NCI-H187 treated with DMSO at 0.1 percent for 48 hours (cell line): ENCODE measurements around the gene PLA2R1.

Experiments used
- DNase-seq: peaks from one replicate; lab custom pipeline; 2025; lab: John Stamatoyannopoulos, UW

Gene PLA2R1

DNA sequence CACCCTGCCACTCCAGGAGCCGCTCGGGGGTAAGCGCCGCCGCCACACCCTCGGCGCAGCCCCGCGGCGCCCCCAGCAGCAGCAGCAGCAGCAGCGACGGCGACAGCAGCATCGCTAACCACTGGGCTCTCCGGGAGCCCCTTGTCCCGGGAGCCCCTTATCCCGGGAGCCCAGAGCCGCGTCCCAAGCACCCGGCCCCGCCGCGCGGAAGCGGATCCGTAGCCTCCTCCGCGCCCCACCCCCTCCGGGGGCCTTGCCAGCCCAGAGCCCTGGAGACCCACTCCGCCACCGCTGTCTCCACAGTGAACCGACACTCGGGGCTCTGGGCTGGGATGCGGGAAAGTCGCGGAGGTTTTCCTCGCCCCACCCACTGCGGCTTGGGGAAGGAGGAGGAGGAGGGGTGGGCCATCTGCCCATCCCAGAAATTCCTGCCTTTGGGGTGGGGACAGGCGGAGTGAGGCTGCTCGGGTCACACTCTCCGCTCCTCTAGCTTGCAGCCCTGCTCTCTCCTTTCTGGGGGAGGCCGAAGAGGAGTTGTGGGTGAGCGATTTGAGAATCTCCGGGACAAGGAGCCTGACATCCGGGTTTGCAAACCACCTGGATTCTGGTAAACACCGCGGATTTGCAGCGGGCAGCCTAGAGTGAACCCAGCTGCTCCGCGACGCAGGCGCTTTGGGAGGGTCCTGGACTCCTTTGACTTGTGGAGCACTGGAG is at the start of gene PLA2R1:
PLA2R1 (minus strand) TSS at position 324 of the 714 bp plus-strand sequence; CDS start at position 112, 212 bp downstream.
- DNase-seq: no peak

DNA sequence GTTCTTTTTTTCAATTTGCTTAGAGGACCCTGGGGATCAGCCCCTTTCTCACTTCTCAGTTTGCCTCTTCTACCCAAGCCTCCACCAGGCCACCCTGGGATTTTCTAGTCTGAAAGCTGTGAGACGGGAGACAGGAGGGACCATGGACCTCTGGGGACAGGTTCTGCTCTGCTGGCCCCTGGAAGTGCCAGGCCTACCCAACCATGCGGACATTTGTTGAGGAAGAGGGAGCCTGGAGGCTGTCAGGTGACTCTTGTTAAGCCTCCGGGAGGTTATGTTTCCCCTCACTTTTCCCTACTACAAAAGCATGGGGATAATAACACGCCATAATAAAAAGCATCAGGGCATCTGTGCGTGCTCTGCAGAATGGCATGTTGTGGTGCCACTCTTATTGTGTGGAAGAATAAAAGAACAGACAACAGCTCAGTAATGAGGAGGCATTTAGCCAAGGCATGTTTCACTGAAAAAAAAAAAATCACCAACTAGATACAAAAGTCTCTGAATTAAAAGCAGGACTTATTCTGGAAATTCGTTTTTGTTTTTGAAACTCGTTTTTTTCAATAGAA is 48.3 kb upstream of the PLA2R1 start:
- no peak for DNase-seq

DNA sequence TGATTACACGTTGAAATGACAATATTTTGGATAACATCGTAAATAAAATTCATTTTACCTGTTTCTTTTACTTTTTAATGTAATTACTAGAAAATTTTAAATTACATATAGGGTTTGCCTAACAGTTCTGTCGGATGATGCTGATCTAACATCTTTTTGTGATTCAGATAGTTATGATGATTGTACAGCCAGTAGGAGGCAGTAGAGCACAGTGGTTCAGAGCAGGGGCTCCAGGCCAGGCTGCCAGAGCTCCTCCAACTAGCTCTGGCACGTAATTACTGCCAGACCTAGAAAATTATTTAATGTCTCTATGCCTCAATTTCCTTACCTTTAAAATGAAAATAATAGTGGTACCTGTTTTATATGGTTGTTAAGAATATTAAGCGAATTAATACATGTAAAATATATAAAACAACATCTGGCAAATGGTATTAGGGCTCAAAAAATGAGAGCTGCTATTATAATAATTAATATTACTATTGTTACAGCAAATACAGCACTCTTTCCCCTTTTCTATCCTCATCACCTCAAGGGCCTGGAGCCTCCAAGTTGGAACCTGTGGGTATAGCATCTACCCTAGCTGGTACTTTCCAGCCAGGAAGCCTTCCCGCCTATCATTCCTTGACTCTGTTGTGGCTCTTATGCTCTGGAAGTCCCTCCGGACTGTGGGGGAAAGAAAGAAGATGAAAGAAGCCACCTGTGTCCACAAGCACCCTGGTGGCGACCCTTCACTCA is 47.7 kb upstream of the PLA2R1 start:
- no peak for DNase-seq

DNA sequence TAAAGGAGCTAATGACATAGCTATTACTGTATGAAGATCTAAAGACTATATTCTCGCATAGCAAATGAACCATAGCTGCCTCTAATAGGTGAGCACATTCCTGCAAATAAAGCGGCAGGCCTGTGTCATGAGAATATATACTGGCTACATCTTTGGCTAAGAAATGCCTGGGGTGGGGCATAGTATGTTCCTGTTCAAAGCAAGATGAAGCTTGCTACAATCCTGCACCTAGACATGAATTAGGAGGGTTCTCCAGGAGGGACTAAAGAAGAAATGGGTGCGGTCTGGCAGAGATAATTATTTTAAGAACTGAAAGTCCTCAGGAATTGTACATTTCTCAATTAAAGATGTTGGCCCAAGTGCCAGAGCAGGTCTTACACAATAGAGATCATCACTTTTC is 46.8 kb upstream of the PLA2R1 start:
- DNase-seq: no peak

DNA sequence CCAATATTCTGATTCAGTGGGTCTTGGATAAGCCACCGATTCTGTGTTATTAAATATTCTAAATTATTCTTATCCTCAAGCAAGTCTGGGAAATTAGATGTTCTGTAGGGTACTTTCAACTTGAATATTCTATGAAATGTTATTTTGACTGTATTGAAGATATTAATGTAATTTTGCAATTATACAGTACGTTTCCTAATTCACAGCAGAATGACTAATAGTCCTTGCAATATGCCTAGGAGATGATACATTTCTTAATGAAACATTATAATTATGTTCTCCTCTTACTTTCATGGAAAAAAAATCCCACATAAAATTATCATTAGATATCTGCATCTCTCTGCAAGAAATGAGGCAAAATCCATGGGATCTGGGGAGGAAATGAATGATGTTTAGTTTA is 46.2 kb upstream of the PLA2R1 start:
- DNase-seq: no peak

DNA sequence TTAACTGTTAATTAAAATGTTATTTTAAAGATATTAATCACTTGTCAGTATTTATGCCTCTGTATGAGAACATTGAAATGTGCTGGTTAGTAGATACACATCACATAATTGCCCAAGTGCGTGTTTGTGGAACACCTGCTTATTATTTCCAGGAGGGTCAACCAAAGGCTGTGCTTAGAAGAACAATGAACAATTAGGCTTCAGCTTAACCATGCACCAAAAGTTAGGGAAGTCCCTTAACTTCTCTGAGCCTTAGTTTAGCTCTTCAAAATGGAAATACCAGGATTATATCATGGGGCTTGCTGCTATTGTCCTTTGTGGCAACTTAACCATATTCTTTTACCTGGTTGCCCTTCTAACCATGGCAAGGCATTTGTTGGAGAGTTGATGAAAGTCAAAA is 43.0 kb upstream of the PLA2R1 start:
- DNase-seq: no peak

DNA sequence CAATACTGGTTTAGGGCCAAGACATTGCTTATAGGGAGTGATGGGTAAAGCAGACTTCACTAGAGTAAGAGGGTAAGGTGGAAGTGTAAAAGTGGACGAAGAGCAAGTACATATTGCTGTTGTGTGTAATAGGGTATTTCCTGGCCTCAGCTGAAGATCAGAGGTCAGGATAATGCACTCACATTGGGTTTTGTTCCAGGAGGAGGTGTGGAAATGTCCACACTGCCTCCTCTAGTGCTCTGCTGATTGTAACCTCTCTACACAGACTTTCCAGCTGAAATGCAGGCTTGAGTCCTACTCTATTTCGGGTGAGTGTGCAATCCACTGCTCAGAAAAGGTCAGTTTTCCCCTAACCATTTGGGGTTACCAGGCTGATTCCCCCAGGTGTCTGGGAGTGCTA is 41.7 kb upstream of the PLA2R1 start:
- no peak for DNase-seq

DNA sequence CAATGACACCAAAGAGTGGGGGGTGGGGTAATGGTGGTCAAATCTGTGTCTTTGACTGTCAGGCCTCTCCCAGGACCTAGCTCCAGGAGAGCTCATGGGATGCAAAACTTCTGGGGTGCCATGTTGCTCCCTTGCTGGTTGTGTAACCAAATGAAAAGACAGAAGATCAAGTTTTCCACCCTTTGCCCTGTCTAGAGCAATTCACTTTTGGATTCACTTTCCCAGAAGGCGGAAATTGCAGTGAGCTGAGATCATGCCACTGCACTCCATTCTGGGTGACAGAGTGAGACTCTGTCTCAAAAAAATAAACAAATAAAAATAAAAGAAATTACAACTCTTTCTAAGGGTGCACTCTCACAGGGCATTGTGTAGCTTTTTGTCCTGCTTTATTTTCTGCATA is 34.9 kb upstream of the PLA2R1 start:
- DNase-seq: no peak

DNA sequence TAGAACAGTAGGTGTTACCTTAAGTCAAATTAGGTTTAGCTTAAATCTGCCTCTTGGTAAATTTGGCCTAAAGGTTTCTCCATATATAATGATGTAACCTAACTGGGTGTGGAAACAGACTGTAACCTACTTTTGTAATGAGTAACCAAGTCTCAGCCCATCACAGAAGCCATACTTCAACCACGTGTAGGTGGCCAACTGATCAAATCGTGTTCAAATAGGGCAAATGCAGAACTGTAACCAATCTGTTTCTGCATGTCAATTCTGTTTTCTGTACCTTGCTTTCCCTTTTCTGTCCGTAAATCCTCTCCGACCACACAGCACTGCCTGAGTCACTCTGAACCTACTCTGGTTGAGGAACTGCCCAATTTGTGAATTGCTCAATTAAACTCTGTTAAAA is 34.0 kb upstream of the PLA2R1 start:
- DNase-seq: no peak

DNA sequence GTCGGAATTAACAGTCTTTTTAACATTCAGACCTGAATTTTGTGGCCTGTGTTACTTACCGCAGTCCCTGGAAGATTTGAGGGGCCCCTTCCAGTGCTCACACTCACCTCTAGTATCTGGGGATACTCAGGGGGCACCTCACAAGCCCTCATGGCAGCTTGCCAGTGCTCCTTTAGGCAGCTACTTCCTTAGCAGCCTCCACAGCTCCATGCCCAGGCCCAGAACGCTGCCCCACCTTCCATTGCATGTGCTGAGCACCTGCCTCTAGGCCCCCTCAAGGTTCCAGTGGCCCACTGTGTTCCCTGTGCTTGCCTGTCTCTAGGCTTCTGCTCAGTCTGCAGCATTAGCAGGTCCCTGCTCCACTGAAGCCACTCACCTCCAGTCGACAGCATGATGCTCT is 30.0 kb upstream of the PLA2R1 start:
- no peak for DNase-seq

DNA sequence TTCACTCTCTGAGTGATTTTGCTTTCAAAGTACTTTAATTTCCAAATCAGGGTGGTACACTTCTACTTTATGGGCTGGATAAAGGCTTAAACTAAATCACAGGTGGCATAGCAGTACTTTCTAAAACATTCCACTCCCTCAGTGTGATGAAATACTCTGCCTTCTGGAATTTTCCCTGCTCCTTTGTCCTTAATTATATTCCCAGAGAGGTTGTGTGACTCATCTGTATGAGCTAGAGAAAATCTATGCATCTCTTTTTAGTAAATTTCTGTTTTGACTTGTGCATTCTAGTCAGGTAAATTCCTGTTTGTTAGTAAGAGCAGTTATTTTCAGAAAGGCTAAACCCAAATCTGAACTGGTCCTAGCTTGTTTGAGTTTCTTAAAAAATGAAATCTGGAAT is 29.0 kb upstream of the PLA2R1 start:
- no peak for DNase-seq

DNA sequence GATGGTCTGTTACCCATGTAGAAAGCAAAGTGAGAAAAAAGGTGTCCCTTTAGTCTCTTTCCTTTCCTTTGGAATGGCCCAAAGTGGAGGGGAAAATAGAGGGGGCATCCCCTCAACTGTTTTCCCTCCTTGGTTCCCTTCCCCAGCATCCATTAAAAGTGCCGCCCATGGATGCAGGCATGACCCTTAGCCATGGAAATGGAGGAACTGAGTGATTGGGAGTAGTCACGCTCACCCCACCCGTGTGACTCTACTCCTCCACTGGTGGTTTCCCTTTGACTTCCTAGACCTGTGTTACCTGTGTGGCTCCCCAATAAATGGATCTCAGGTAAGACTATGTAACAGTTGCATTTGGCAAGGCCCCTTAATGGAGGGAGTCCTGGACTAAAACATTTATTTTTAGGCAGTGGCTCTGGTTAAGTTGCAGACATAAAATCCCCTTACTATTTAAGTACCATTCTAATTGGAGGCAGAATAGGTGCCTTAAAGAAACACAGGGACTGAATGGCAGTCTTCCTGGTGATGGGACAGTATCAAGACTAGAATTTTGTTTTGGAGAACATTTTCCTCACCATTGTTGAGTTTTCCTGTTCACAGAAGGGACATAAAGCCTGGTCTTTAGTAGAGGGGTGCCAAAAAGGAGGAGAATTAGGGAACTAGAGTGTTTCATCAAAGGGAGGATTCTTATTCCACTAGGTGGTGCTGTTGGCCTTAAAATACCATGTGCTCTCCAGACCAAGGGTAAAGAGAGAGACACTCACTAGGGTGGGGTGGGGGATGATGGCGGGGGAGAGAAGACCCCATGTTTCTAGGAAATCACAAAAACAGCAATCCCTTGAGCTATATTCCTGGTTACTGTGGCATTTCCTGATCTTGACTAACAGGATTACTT is 25.7 kb upstream of the PLA2R1 start:
- no peak for DNase-seq

DNA sequence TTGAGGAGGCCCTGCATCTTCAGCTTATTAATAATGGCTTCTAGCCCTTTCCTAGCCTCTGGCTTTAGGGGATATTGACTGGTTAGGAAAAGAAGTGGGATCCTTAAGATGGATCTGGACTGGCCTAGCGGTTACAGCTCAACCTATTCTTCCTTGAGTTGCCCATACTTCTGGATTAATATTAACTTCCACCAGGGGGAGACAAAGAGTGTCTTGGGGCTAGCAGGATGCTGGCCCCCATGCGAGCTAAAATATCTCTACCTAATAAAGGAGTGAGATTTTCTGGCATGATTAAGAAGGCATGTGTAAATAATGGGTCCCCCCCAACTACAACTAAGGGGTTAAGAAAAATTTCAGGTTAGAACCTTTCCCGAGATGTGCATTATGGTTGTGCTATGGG is 23.2 kb upstream of the PLA2R1 start:
- DNase-seq: no peak

DNA sequence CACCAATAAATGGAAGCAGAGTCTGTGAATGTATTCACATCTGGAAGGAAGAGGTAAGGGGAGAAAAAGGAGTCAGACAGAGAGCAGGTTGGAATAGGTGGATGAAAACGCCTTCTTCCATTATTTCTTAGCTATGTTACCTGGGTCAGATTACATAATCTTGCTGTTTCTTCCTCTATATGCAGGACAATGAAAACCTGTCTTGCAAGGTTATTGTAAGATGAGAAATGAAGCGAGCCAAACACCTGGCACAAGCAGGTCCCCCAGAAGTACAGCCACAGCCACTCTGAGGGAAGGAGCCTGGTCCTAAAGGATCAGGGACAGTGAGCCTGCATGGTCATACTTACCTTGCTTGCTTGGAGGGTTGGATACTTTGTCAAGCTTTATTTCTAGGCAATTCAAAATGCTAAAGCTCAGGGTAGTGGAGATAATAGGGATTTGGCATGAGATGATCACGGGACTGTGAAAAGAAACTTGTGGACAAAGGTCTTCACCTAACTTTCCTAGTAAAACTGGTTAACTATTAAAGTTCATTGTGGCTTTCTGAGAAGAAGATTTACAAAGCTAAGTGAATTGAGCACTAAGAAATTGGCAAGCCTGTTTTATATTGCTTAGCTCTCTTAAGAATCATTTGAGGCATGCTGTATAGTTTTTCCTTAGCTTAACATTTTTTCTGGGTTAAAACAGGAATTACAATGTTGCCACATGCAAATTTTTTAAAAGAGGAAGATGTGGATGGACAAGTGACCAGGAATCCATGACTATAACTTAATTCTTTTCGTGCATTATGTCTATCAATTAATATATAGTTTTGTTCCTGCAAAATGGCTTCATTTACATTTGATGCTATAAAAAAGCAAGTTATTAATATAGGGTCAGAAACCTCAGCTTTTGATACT is 15.7 kb upstream of the PLA2R1 start:
- DNase-seq: no peak

DNA sequence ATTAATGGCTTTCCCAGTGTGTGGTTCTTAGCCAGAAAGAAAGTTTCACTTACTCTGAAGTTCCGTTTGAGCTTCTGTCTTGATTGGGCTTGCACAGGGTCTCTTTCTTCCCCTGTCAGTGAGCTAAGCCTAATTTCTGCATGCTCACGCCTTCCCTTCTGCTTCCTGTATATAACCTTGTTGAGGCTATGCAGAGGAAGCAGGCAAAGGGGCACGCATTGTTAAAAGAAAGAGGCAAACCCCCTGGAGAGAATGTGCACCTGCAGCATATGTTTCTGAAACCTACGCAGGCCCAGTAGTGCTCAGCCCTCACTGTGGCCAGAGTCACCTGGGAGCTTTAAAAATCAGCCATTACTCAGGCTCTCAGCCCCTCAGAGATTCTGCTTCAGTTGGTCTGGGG is 14.5 kb upstream of the PLA2R1 start:
- no peak for DNase-seq

DNA sequence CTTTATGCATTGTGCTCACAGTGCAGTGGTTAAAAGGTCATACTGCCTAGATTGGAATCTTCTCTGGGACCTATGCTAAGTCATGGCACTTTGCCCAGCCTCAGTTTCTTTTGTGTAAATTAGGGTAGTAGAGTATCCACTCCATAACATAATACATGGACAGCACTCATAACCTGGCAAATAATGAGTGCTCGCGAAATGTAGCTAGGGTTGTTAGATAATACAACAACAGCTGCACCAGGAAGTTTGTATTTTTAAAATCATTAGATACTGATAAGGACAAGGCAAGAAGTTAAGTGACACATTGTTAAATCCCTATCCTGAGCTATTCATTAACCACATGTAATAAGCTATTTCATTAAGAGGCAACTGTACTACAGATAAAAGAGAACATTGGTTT is 13.8 kb upstream of the PLA2R1 start:
- DNase-seq: no peak

DNA sequence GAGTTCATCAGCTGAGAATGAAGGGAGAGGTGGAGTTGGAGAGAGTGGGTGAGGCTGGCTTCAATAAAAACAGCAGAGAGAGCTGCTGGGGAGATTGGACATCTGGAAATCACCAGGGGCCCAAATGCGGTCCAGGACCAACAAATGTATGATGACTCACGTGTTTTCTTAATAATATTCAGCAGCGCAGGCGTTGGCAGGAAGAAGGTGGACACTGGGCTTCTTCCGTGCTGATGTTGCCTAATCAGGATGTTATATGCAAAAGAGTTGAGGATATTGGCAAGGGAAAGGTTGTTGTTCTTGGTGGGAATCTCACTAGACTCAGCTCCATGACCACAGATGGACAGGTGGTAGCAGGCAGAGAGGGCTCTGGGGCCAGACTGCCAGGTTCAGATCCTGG is 12.8 kb upstream of the PLA2R1 start:
- no peak for DNase-seq

DNA sequence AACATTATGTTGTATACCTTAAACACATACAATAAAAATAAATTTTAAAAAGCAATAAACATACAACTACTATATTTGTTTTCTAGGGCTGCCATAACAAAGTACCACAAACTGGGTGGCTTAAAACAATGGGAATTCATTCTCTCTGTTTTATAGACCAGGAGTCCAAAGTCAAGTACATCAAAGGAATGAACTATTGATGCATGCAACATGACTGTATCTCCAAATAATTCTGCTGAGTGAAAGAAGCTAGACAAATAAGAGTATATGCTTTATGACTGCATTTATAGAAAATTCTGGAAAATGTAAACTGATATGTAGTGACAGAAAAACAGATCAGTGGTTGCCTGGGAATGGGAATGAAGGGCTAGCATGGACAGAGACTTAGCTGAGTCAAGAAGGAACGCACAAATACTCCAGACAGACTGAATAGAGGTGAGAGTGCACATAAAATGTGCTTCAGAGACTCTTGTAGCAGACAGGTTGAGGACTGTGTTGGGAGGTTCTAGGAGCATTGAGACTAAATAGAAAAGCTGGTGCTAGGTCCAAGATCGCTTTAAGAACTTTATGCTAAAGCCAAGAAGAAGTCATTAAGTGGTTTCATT is 11.0 kb upstream of the PLA2R1 start:
- no peak for DNase-seq

DNA sequence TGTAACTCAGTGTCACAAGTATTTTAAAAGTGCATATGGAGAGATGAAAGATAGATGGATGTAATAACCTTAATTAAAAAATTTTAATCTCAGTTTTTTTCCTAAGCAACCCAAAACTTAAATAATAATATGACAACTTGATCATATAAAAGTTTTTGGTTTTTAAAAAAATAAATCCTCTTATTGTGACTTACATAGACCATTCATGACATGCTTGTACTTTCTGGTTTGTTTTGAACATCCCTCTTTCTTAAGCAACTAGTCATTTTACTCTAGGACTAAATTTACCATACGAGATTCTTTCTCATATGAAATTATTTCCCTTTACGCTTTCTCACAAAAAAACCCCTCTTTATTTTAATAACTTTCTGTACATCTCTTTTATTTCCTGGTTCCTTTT is 6.5 kb upstream of the PLA2R1 start:
- DNase-seq: no peak

DNA sequence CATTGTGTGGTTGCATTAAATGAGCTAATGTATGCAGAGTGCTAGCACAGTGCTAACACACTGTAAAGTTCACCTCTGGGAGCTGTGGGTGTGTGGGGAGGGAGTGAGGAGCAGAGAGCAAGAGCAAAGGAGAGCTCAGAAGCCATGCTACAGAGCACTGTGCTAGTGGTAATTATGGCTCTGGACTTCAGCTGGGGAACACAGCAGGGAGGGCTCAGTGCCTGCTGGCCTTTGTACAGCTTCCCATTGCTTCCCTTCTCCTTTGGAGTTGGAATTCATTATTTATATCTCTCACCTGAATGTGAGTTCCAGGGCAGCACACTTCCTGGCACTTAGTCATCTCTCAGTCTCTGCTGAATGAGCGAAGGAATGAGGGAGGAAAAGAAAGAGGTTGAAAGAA is 2.5 kb upstream of the PLA2R1 start:
- DNase-seq: no peak
